Left forelimb (tissue), 1 donor: ENCODE results near the gene CCT3.
"Not testable (repeated sequence)": the region's sequence is repeated elsewhere in the genome, so short reads cannot be mapped to it uniquely, and the experiment has no call there.

Experiments
- DNase-seq: peaks from one replicate; pipeline ENCODE4 v3.0.0-alpha.2; 2018; ENCODE audit warnings: low spot score

Gene CCT3

DNA sequence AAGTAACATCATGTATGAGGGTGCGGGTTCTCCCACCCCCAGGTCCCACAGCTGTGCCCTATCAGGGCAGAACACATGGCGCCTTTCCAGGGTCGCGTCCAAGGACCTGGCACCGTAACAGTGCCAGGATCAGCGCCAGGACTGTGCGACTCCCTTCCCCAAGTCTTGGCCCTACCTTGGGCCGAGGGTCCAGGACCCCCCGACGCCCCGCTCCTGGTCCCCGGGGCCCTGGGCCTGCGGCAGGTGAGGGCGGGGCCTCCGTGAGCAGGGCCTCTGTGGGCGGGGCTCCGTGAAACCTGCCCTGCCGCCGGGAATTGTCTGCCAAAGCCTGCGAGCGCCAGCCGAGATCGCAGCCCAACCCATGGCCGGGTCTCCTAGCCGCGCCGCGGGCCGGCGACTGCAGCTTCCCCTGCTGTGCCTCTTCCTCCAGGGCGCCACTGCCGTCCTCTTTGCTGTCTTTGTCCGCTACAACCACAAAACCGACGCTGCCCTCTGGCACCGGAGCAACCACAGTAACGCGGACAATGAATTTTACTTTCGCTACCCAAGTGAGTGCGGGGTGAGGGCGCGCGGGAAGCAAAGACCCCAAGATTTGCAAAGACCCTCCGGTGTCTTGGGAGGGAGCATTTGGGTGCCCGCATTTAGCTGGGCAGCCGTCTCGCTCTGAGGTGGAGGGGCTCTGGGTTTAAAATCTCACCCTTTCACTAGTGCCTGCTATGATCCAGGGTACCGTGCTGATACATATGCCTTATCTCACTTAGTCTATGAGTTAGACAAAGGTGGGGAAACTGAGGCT, 31.0 kb upstream of the CCT3 start, which contains the start of gene RHBG:
Gene RHBG (plus strand): TSS at position 323 of the 796 bp plus-strand sequence. CDS start 39 bp downstream, at position 362.
- DNase-seq = no peak

DNA sequence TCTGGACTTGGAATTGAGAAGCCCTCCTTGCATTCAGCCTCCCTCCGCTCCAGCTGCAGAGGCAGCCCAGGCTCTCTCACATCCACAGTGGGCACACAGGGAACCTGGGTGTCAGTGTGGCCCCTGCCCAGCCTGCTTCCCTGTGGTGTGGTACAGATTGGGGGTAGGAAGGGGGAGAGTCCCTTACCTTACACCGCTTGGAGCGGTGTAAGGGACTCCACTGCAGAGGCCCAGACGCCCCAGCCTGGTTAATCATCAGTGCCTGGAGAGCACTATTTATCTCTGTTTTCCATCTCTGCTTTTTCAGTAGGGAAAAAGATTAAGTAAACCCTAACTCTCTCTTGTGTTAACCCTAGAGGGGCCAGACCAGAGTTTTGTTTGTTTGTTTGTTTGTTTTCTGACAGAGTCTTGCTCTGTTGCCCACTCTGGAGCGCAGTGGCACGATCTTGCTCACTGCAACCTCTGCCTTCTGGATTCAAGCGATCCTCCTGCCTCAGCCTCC, 30.1 kb upstream of the CCT3 start:
- no peak for DNase-seq

DNA sequence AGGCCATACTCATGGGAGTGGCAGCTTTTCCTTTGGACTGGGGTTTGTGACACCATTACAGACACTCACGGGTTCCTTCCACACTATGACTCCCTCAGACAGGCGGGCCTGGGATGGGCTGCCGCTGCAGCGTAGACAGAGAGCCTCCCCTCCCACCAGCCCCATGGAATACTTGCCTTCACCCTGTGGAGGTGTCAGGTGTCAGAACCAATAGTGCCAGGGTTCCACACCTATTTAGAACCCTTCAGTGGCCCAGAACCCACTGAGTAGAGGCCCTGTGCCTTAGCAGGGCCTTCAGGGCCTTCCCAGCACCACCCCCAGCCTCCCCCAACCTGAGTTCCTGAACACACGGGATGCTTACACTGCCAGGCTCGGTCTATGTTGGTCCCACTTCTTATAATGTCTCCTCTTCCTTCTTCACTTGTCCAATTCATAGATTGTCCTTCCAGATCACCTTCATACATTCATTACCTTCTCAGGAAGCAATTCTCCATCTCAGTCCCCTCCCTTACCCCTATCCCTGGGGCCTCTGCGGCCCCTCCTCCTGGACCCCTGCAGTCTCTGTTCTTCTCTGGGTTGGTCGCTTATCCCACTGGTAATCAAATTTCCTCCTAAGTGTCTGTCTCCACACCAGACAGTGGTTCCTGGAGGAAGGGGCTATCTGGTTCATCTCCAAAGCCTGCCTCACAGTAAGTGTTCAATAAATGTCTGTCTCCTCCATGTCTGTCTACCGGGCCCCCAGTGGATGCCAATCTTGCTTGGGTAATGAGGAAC, 29.5 kb upstream of the CCT3 start:
- no peak for DNase-seq

DNA sequence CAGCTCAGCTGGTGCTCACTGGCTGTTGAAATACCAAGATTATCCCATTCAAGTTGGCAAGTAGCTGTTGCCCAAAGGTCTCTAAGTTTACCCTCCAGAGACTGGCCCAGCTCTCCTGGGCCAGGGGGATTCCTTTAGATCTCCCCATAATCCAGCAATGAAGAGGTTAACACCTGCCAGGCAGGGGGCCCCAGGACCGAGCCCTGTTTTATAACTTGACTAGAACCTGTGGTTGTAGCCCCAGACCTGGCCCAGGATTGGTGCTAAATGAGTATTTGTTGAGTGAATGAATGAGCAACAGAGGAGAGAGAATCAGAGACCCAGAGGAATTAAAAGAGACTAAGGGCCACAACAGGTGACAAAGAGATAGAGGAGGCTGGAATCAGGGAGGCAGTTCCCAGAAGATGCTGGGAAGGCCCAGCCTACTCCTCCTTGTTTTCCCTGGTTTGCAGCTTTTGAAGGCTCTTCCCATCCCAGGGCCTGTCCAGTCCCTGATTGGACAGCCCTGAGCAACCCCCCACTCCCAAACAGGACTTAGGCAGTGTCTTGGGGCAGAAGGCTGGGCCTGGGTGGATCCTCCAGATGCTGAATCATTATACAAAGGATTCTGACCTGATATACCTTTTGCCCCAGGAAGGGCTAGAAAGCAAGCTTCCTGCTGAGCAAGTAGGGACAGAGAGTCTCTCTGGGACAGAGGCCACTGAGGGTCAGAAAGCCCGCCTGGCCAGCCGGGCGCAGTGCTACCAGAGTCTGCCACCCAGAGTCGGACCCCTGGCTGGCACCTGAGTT, 28.5 kb upstream of the CCT3 start:
- no peak for DNase-seq

DNA sequence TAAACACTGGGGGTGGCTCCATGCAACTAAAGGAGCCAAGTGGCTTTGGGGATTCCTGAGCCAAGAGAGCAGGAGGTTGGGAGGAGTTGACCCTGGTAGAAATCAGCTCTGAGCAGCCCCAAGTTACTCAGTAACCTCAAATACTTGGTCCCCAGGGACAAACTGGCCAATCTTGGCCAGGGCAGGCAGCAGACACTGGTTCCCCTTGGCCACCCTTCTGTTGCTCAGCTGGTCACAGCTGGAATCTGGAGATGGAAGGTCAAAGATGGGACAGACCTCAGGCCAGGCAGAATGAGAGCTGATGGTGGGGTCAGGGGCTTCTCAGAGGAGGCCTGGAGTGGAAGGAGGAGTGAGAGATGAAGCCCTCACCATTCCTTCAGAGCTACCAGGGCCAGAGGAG, 27.7 kb upstream of the CCT3 start:
- DNase-seq = no peak

DNA sequence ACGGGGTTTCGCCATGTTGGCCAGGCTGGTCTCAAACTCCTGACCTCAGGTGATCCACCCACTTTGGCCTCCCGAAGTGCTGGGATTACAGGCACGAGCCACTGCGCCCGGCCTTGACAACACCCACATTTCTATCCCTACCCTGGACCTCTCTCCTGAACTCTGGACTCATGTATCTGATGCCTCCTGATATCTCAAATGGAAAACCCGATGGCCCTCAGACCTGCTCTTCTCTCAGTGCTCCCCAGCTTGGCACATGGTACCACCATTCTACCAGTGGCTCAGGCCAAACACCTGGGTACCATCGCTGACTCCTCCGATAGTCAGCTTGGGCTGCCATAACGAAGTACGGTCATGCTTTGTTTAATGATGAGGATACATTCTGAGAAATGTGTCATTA, 22.4 kb upstream of the CCT3 start:
- DNase-seq = no peak

DNA sequence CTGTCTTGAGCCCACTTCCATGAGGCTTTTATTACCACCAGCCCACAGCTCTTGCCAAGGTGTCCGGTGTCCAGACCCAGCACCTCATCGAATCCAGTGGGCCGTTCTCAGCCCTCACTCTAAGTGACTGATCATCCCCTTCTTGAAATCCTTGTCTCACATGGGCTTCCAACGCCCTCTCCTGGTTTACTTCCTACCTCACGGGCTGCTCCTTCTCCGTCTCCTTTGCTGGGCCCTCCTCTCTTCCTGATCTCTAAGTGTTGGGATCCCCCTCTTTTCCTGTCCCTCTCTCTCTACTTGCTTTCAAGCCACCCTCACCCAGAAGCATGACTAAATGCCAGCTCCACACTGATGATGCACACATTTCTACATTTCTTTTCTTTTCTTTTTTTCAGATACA, 21.9 kb upstream of the CCT3 start:
- DNase-seq = no peak

DNA sequence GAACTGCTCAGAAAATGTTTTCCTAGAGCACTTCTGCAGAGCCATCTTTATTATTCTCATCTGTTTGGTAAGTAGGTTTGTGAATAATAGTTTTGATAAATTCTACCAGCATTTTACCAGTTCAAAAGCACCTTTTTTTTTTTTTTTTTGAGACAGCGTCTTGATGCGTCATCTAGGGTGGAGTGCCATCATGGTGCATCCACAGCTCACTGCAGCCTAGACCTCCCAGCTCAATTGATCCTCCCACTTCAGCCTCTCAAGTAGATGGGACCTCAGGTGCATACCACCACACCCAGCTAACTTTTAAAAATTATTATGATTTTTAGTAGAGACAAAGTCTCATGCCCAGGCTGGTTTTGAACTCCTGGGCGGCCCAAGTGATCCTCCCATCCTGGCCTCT, 21.2 kb upstream of the CCT3 start:
- no peak for DNase-seq

DNA sequence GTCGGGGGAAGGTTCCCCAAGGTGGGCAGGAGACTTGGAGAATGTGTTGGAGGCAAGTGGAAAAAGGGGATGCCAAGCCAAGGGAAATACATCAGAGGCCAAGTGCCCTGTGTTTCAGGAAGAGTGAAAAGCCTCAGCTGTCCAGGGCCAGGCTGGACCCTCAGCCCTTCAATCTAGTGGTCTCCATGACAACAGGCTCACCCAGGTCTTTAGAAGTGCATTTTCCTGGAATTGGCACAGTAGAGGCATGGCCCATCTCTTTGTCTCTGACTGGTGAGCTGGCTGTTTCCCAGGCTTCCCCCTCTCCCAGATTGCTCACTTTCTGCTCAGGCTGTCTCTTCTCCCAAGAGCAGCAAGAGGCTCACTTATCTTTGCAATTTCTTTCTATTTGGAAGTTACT, 20.5 kb upstream of the CCT3 start:
- no peak for DNase-seq

DNA sequence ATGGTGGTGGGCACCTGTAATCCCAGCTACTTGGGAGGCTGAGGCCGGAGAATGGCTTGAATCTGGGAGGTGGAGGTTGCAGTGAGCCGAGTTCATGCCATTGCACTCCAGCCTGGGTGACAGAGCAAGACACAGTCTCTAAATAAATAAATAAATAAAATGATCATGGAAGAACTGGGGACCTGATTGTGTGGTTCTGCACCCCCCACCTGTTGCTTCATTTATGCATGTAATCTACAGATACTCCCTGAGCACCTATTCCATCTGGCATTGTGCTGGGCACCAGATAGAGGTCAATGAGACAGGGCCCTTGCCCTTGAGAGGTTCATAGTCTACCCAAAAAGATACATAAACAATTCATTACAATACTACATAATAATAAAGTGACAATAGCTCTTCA, 19.9 kb upstream of the CCT3 start:
- DNase-seq = no peak

DNA sequence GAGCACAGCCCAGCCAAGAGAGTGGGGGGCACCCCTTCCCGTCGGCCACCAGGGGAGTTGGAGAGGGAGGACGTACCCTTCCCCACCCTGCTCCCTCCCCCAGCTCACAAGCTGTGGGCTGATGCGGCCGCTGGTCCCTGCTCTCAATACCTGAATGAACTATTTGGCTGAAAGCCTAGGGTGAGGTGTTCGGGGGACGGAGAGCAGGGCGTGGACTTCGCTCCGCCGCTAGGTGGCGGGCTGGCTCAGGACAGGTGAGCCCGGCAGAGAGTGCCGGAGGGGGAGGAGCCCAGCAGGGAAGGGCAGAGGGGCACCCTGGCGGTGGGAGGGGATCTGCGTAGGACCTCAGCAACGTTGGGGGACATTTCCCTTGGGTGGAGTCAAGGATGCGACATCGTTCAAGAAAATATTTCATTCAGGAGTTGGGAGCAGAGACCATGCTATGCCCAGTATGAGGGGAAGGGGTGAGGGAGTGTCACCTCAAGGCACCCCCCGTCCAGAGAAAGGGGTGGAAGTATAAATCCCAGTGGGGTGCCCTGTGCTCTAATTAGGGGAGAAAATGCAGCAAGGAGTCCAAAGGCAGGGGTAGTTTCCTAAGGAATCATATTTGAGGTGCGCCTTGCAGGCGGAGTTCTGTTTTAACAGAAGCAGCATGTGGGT, 18.9 kb upstream of the CCT3 start:
- no peak for DNase-seq

DNA sequence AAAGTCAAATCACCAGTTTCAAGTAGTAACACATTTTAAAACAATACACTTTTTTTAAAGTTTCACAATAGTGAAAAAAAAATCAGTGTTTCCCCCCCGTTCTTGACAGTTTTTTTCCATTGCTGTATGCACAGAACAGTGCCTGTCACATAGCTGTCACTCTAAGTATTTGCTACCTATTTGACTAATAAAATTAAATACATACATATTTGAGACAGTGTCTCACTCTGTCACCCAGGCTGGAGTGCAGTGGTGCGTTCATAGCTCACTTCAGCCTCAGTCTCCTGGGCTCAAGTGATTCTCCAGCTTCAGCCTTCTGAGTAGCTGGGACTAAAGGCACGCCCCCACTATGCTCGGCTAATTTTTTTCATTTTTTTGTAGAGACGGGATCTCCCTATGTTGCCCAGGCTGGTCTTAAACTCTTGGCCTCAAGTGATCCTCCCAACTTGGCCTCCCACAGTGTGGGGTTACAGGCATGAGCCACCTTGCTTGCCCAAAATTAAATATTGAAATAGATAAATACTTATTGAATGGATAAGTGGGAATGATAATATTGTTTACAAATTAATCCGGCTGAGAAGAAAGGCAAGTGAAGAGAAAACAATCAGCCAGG, 18.3 kb upstream of the CCT3 start:
- no peak for DNase-seq

DNA sequence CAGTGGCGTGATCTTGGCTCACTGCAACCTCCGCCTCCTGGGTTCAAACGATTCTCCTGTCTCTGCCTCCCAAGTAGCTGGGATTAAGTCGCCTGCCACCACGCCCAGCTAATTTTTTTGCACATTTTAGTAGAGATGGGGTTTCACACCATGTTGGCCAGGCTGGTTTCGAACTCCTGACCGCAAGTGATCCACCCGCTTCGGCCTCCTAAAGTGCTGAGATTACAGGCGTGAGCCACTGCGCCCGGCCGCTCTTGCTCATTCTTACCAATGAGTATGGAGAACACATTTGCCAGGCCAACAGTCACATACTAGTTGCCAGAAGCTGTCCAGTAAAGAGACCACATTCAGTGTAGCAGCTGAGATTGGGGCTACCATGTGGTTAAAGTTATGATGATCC, 14.4 kb upstream of the CCT3 start:
- not testable (repeated sequence) for DNase-seq

DNA sequence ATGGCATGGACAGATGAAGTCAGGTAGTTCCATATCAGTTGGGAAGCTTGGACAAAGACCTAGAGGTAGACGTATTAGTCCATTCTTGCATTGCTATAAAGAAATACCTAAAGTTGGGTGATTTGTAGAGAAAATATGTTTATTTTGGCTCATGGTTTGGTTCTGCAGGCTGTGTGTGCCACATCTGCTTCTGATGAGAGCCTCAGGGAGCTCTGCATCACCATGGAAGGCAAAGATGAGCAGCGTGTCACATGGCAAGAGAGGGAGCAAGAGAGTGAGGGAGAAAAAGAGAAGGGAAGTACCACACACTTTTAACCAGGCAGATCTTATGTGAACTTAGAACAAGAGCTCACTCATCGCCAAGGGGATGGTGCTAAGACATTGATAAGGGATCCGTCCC, 9.2 kb upstream of the CCT3 start:
- peak; percentile 4 for DNase-seq

DNA sequence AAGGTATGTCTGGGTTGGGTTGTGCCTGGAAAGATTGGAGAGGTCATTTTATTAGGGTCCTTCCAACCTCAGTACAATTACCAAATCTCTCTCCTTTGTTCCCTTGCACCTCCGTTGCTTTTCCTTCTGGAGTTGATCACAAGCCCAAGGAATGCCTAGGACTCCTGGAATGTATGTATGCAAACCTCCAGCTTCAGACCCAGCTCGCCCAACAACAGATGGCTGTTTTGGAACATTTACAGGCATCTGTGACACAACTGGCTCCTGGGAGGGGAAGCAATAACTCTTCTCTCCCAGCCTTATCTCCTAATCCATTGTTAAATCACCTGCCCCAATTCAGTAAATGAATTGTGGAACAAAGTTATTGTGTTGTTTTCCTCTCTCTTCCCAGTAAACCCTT, 8.5 kb upstream of the CCT3 start:
- DNase-seq = no peak

DNA sequence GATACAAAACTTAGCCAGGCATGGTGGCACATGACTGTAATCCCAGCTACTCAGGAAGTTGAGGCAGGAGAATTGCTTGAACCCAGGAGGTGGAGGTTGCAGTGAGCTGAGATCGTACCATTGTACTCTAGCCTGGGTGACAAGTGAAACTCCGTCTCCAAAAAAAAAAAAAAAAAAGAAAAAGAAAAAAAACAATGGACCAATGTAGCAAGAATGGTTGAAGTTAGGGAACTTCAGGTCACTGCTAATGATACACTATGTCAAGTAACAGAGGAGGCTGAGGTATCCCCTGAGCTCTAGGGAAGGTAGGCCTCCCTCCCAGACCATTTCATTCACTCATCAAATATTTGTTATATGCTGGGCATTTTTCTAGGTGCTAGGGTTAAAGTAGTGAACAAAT, 7.9 kb upstream of the CCT3 start:
- not testable (repeated sequence) for DNase-seq

DNA sequence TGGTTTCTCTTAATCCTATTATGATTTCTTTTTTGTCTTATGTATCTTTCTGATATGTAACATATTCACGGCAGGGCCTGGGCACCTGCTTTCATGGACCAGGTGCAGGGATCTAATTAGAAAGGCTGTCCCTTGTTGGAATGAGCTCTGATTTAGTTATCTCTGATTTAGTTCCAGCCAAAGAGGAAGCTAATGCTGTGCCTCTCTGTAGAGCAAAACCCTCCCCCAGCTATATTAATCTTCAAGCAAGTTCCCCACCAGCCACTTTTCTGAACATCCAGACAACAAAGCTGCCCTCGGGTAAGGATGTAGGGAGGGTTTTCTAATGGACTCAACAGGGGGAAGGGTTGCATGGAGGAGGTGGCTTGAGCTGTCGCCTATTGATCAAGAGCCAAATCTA, 6.3 kb upstream of the CCT3 start:
- DNase-seq = no peak

DNA sequence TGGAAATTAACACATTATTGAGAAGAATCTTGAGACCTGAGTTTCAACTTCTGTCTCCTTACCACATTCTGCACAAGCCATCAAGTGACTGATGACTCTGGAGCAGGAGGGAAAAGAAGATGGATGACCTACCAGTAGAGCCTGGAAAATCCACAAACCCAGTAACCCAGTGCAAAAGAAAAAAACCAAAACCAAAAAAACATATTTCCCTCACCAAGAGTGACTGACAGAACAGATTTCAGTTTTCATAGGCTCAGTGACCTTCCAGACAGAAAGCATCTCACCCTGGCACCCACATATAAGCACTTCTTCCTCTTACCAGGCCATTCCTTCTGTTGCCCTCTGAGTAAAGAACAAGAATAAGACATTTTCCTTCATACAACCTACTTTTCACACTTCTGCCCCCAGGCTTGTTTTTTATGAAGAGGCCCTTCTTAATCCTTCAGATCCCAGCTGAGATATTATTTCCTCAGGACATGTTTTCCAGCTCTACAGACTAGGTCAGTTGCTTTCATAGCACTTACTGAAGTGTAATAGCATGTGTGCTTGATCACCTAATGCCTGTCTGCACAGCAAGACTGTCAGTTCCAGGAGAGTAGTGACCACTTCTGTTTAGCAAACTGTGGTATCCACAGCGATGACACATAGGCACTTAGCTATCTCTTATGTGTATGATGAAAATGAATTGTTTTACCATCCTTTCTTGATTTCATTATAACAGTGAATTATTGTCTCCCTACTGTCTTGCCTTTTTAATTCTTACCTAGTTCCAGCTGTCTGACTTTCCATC, 4.3 kb upstream of the CCT3 start:
- peak; percentile 1 for DNase-seq

DNA sequence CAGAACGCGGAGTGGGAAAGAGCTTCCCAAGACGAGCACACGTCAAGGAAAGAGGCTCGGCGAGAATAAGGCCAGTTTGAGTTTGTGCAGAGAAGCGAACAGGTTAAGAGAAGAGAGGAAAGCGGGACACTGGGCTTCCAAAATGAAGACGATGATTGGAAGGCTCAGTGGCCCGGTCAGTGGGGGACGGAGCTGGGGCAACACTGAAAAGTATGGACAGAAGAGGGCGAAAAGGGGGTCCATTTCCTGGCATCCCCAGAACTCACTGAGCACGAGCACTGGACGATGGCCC, 258 bp downstream of the CCT3 start:
- DNase-seq = no peak

DNA sequence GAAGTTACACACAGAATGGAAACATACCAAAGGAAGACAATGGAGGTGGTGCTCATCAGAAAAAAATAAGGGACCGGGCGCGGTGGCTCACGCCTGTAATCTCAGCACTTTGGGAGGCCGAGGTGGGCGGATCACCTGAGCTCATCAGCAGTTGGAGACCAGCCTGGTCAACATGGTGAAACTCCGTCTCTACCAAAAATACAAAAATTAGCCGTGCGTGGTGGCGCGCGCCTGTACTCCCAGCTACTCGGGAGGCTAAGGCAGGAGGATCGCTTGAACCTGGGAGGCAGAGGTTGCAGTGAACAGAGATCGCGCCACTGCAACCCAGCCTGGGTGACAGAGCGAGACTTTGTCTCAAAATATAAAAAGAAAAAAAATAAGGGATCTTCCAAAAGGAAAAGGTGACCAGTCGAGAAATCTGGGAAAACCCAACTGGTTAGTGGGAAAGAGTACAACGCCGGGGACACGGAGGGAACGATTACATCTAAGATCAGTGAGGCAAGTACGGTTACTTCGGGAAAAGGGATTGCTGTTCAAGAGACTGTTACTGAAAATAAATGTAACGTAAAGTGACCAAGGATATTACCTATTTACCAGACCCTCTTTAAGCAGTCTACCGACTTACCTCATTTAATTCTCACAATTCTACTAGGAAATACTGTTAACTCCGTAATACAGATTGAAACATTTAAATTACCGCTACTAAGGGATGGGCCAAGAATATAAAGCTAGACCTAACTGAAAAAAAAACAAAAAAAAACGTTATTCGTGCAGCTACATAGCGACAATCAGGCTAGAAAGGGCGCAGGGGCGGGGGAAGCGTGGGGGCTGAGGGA, 822 bp downstream of the CCT3 start:
- no peak for DNase-seq
